ENCODE measurements around the gene CHST11.

GRCh38 chr12:104641862-104642261 is 185.1 kb downstream of the CHST11 start:
- TF ChIP-seq POLR2A (IDR thresholded peaks at IDR 0.05) = no peak
- no peak for TF ChIP-seq CTCF (IDR thresholded peaks at IDR 0.05)
